Panc1 (cell line): ENCODE measurements around the gene PTPRCAP. TPM values are rescaled to one million over a fixed set of nuclear protein-coding genes. Genes with fewer than 3 reads are reported as not detected.

Source experiments
- ATAC-seq: fragments of 200-7000 bp; cut with Tn5 transposase; 2 replicates; pipeline ENCODE4 v1.9.1; 2020; ENCODE audit warnings: mild to moderate bottlenecking, moderate library complexity
- BruUV-seq: library from RNA; stranded (reverse); fragments of 400-500 nt; replicated peaks from 2 replicates; lab custom pipeline; 2021; lab: Mats Ljungman, UMichigan
- CTCF ChIA-PET: fragments of 300-600 bp; sonication (Branson Sonifier 250); formaldehyde crosslinking; loops from one replicate; lab custom pipeline; 2022; ENCODE audit warnings: antibody characterized with exemption; lab: Charles Lee
- POLR2A ChIA-PET: fragments of 300-600 bp; sonication (Branson Sonifier 250); formaldehyde crosslinking; loops from one replicate; lab custom pipeline; 2022; ENCODE audit warnings: antibody characterized with exemption; lab: Charles Lee
- DNase-seq: peaks from one replicate; pipeline ENCODE4 v3.0.0-alpha.2; 2010; ENCODE audit warnings: low read depth, low spot score
- H3K27ac ChIP-seq: 2 replicates; pipeline ENCODE4 v1.5.1; 2011; ENCODE audit warnings: mild to moderate bottlenecking, low read length, inconsistent platforms
- H3K27me3 ChIP-seq: fragments of 200-500 bp; sonication (Bioruptor generic); 2 replicates; pipeline ENCODE4 v1.6.0; 2014; ENCODE audit warnings: low read length, inconsistent platforms; ENCODE audit not compliant: control insufficient read depth, insufficient read depth
- H3K36me3 ChIP-seq: fragments of 200-500 bp; sonication (Bioruptor generic); 2 replicates; pipeline ENCODE4 v1.5.1; 2014; ENCODE audit warnings: inconsistent platforms, mild to moderate bottlenecking, low read length, moderate library complexity; ENCODE audit not compliant: control insufficient read depth, insufficient read depth
- H3K4me1 ChIP-seq: 2 replicates; pipeline ENCODE4 v1.5.1; 2011; ENCODE audit warnings: inconsistent platforms, mild to moderate bottlenecking, low read length, moderate library complexity; ENCODE audit not compliant: control insufficient read depth, insufficient read depth
- H3K4me3 ChIP-seq, 2 experiments: 2 replicates each; pipeline ENCODE4 v1.5.1; 2011 to 2012; ENCODE audit warnings: low read depth in 2 of 2, low read length in 2 of 2, mild to moderate bottlenecking in 2 of 2, inconsistent platforms in 1 of 2, moderate library complexity in 1 of 2
- H3K9me3 ChIP-seq: fragments of 200-500 bp; sonication (Bioruptor generic); 2 replicates; pipeline ENCODE4 v1.5.1; 2014; ENCODE audit warnings: low read depth, mild to moderate bottlenecking, inconsistent platforms, low read length, moderate library complexity; ENCODE audit not compliant: control insufficient read depth, insufficient read depth
- POLR2AphosphoS5 ChIP-seq: IDR thresholded peaks from 2 replicates; pipeline ENCODE4 v1.6.1; 2012; ENCODE audit warnings: mild to moderate bottlenecking, low read depth, low read length, moderate library complexity
- SIN3A ChIP-seq: IDR thresholded peaks from 2 replicates; pipeline ENCODE4 v1.6.1; 2012; ENCODE audit warnings: low read depth, mild to moderate bottlenecking, low read length, moderate library complexity, borderline replicate concordance; ENCODE audit not compliant: insufficient read depth
- TCF7L2 ChIP-seq: IDR thresholded peaks from 2 replicates; pipeline ENCODE4 v1.6.1; 2011; ENCODE audit warnings: mild to moderate bottlenecking, low read depth, low read length, inconsistent platforms
- in situ Hi-C: cut with HindIII; loops from 2 replicates; pipeline ENCODE4 v1.10.0; 2016; ENCODE audit warnings: low sequenced_read_pairs, low pct_unique_long_range_greater_than_20kb
- intact Hi-C: fragments of 100-400 bp; cut with micrococcal nuclease; formaldehyde crosslinking; loops from one replicate; pipeline ENCODE4 v1.10.0; 2022; ENCODE audit not compliant: unreplicated experiment
- total RNA-seq: library from RNA; stranded (reverse); gene quantifications from one replicate; pipeline ENCODE4 v1.2.1, GENCODE V29; 2021; ENCODE audit not compliant: unreplicated experiment
- TF ChIP-seq, protein P1 (sequence below): fragments of 450-650 bp; IDR thresholded peaks from 2 replicates; pipeline ENCODE4 v1.5.1; 2017; ENCODE audit warnings: mild to moderate bottlenecking
- TF ChIP-seq, protein P2 (sequence below), 2 experiments: IDR thresholded peaks; 2 replicates each; pipeline ENCODE4 v1.6.1; 2011 to 2012; ENCODE audit warnings: low read depth in 2 of 2, control low read depth in 1 of 2, low read length in 1 of 2, mild to moderate bottlenecking in 1 of 2, moderate library complexity in 1 of 2; ENCODE audit not compliant: insufficient read depth in 1 of 2

The PTPRCAP gene
- total RNA-seq, 1 experiment from 2014 or later, result 0.82 TPM

- no peaks in the 10 kb centered on the region for H3K9me3 ChIP-seq
- no peak for DNase-seq
- ChIA-PET POLR2A (no interaction called here), CTCF (interaction anchor here (1.5 kb wide), 1 partner anchor 12 kb away, joined by 4 read pairs; no protein-coding TSS in a partner anchor)
- no TSS peak for BruUV-seq
- peak overlapping the region; percentile 49 for H3K27ac ChIP-seq
- no peak overlapping the region for H3K4me3 ChIP-seq
- intact Hi-C loops (no loop called here), in situ Hi-C loops (no loop called here)
- H3K36me3 ChIP-seq, result no peaks in the 10 kb centered on the region
- ATAC-seq, result peak; percentile 28
- H3K4me1 ChIP-seq, result peaks cover 49% of the 10 kb centered on the region
- H3K27me3 ChIP-seq, result no peaks in the 10 kb centered on the region
- no peak for TF ChIP-seq TCF7L2
- no peak for TF ChIP-seq SIN3A
- TF ChIP-seq, protein P1, sequence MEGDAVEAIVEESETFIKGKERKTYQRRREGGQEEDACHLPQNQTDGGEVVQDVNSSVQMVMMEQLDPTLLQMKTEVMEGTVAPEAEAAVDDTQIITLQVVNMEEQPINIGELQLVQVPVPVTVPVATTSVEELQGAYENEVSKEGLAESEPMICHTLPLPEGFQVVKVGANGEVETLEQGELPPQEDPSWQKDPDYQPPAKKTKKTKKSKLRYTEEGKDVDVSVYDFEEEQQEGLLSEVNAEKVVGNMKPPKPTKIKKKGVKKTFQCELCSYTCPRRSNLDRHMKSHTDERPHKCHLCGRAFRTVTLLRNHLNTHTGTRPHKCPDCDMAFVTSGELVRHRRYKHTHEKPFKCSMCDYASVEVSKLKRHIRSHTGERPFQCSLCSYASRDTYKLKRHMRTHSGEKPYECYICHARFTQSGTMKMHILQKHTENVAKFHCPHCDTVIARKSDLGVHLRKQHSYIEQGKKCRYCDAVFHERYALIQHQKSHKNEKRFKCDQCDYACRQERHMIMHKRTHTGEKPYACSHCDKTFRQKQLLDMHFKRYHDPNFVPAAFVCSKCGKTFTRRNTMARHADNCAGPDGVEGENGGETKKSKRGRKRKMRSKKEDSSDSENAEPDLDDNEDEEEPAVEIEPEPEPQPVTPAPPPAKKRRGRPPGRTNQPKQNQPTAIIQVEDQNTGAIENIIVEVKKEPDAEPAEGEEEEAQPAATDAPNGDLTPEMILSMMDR, result no peak
- TF ChIP-seq, protein P2, sequence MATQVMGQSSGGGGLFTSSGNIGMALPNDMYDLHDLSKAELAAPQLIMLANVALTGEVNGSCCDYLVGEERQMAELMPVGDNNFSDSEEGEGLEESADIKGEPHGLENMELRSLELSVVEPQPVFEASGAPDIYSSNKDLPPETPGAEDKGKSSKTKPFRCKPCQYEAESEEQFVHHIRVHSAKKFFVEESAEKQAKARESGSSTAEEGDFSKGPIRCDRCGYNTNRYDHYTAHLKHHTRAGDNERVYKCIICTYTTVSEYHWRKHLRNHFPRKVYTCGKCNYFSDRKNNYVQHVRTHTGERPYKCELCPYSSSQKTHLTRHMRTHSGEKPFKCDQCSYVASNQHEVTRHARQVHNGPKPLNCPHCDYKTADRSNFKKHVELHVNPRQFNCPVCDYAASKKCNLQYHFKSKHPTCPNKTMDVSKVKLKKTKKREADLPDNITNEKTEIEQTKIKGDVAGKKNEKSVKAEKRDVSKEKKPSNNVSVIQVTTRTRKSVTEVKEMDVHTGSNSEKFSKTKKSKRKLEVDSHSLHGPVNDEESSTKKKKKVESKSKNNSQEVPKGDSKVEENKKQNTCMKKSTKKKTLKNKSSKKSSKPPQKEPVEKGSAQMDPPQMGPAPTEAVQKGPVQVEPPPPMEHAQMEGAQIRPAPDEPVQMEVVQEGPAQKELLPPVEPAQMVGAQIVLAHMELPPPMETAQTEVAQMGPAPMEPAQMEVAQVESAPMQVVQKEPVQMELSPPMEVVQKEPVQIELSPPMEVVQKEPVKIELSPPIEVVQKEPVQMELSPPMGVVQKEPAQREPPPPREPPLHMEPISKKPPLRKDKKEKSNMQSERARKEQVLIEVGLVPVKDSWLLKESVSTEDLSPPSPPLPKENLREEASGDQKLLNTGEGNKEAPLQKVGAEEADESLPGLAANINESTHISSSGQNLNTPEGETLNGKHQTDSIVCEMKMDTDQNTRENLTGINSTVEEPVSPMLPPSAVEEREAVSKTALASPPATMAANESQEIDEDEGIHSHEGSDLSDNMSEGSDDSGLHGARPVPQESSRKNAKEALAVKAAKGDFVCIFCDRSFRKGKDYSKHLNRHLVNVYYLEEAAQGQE (IDR thresholded peaks at IDR 0.05; ENCODE audit: insufficient read depth in 1 of 2, low read depth in 2 of 2, low read length in 1 of 2), result no peak
- no peak for TF ChIP-seq POLR2AphosphoS5
Observed at GRCh38 chr11:67418476-67419281, 18.8 kb downstream of the PTPRCAP start.

- peak overlapping the region; percentile 44; the same call in 1 of the 2 replicates for H3K27ac ChIP-seq
- ChIA-PET CTCF (interaction anchor here (0.6 kb wide), 1 partner anchor 60 kb away, joined by 3 read pairs; no protein-coding TSS in a partner anchor), POLR2A (interaction anchor here (1.9 kb wide), 1 partner anchor 16 kb away, joined by 6 read pairs; the partner anchor contains the start of gene PPP1CA)
- intact Hi-C loops, result no loop called here
- no peak for DNase-seq
- H3K4me1 ChIP-seq, result peaks cover 56% of the 10 kb centered on the region
- no peaks in the 10 kb centered on the region for H3K27me3 ChIP-seq
- H3K36me3 ChIP-seq, result no peaks in the 10 kb centered on the region
- no peak for ATAC-seq
- H3K4me3 ChIP-seq, result no peak overlapping the region
- in situ Hi-C loops, result no loop called here
- TF ChIP-seq TCF7L2 (no peak), POLR2AphosphoS5 (no peak), SIN3A (no peak)
- TF ChIP-seq, protein P2 (IDR thresholded peaks at IDR 0.05; ENCODE audit: insufficient read depth in 1 of 2, low read depth in 2 of 2, low read length in 1 of 2), result no peak
- no peaks in the 10 kb centered on the region for H3K9me3 ChIP-seq
- no TSS peak for BruUV-seq
Observed at GRCh38 chr11:67417425-67417824, 20.1 kb downstream of the PTPRCAP start.
